ENCODE results near the gene TUBB6.

DNA sequence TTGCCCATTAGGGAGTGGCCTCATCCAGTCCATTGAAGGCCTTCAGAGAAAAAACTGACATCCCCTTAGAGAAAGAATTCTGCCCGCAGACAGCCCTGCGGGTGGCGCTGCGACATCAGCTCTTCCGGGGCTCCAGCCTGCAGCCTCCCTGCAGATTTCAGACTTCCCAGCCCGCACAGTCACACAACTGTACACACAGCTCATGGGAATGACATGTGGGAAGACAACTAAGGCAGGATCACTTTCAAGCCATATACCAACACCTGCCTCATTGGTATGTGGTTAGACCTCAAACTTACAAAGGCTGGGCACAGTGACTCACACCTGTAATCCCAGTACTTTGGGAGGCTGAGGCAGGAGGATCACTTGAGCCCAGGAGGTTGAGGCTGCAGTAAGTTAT lies 24.8 kb upstream of the TUBB6 start:
- TF ChIP-seq CTCF (IDR thresholded peaks at IDR 0.05) (no peak), EZH2 (IDR thresholded peaks at IDR 0.05; ENCODE audit: borderline replicate concordance, insufficient read depth, low read depth, low read length, poor library complexity, severe bottlenecking) (no peak)
